Parathyroid adenoma (tissue), 2 donors: Measurements from ENCODE around the gene RAB19.

Source experiments
- H2AFZ ChIP-seq: fragments of 300-600 bp; sonication (generic); one replicate; pipeline ENCODE4 v1.7.0; 2017; ENCODE audit warnings: antibody characterized with exemption, mild to moderate bottlenecking
- H3K27ac ChIP-seq: fragments of 300-600 bp; sonication (generic); one replicate; pipeline ENCODE4 v1.7.0; 2017
- H3K27me3 ChIP-seq: fragments of 300-600 bp; sonication (generic); one replicate; pipeline ENCODE4 v1.7.0; 2017; ENCODE audit warnings: low read length; ENCODE audit not compliant: control insufficient read depth, insufficient read depth
- H3K36me3 ChIP-seq: fragments of 300-600 bp; sonication (generic); one replicate; pipeline ENCODE4 v1.7.0; 2017; ENCODE audit warnings: low read length; ENCODE audit not compliant: control insufficient read depth, insufficient read depth
- H3K4me1 ChIP-seq: fragments of 300-600 bp; sonication (generic); one replicate; pipeline ENCODE4 v1.7.0; 2017; ENCODE audit warnings: control low read depth
- H3K4me2 ChIP-seq: fragments of 300-600 bp; sonication (generic); one replicate; pipeline ENCODE4 v1.7.0; 2017; ENCODE audit warnings: low read length
- H3K4me3 ChIP-seq: fragments of 300-600 bp; sonication (generic); one replicate; pipeline ENCODE4 v1.7.0; 2017; ENCODE audit warnings: low read depth, low read length
- H3K79me2 ChIP-seq: fragments of 300-600 bp; sonication (generic); one replicate; pipeline ENCODE4 v1.7.0; 2017; ENCODE audit warnings: control low read depth
- H3K9ac ChIP-seq: fragments of 300-600 bp; sonication (generic); one replicate; pipeline ENCODE4 v1.7.0; 2017; ENCODE audit warnings: mild to moderate bottlenecking
- H3K9me3 ChIP-seq: fragments of 300-600 bp; sonication (generic); one replicate; pipeline ENCODE4 v1.7.0; 2017; ENCODE audit warnings: low read length; ENCODE audit not compliant: control insufficient read depth
- CTCF ChIP-seq: fragments of 300-600 bp; sonication (generic); IDR thresholded peaks from one replicate; pipeline ENCODE4 v1.7.0; 2017; ENCODE audit warnings: antibody characterized with exemption, mild to moderate bottlenecking
- donor health status: primary hyperparathyroidism.

RAB19 gene

GRCh38 chr7:140439359-140439758, 35.5 kb downstream of the RAB19 start:
- no peak overlapping the region for H3K4me2 ChIP-seq
- H2AFZ ChIP-seq = no peak overlapping the region
- no peaks in the 10 kb centered on the region for H3K36me3 ChIP-seq
- H3K4me3 ChIP-seq = no peak overlapping the region
- no peak overlapping the region for H3K27ac ChIP-seq
- H3K9ac ChIP-seq = no peak overlapping the region
- no peaks in the 10 kb centered on the region for H3K9me3 ChIP-seq
- TF ChIP-seq CTCF = no peak
- H3K27me3 ChIP-seq = no peaks in the 10 kb centered on the region
- H3K4me1 ChIP-seq = no peaks in the 10 kb centered on the region
- H3K79me2 ChIP-seq = no peaks in the 10 kb centered on the region

DNA sequence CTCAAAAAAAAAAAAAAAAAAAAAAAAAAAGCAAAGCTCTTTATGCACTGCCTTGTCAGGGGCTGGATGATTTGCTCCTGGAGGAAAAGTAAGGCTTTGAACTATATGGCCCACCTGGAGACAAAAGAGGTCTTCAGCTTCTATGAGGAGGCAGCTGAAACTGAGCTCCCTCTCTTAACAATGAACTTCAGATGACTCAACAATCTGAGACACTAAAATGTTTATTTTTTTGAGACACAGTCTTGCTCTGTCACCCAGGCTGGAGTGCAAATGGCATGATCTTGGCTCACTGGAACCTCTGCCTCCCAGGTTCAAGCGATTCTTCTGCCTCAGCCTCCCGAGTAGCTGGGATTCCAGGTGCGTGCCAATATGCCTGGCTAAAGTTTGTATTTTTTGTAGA, 36.7 kb downstream of the RAB19 start:
- Histone ChIP-seq H2AFZ (no peak overlapping the region), H3K36me3 (no peaks in the 10 kb centered on the region), H3K27ac (no peak overlapping the region), H3K4me3 (no peak overlapping the region), H3K9me3 (no peaks in the 10 kb centered on the region), H3K4me2 (no peak overlapping the region), H3K9ac (no peak overlapping the region), H3K27me3 (no peaks in the 10 kb centered on the region), H3K79me2 (no peaks in the 10 kb centered on the region), H3K4me1 (no peaks in the 10 kb centered on the region)
- no peak for TF ChIP-seq CTCF

DNA sequence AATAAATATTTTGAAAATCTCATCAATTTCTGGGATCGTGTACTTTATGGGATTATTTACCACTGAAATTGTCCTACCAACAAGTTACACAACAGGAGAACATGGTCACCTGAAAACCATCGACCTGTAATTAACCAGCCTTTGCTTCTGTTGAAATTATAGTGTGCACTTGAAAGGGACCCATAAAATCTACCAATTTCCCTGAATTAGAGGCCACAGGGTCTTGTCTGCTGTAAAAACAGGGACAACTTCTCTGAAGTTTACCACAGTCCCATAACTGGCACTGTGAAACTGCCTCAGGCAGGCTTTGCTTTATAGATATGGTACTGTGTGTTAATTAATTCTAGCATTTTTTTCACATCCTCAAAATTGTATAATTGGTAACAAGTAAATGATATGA, 37.7 kb downstream of the RAB19 start:
- Histone ChIP-seq H3K27me3 (no peaks in the 10 kb centered on the region), H3K27ac (no peak overlapping the region), H3K4me1 (no peaks in the 10 kb centered on the region), H3K36me3 (no peaks in the 10 kb centered on the region), H3K9ac (no peak overlapping the region), H3K4me2 (no peak overlapping the region), H3K9me3 (no peaks in the 10 kb centered on the region), H3K4me3 (no peak overlapping the region), H3K79me2 (no peaks in the 10 kb centered on the region), H2AFZ (no peak overlapping the region)
- no peak for TF ChIP-seq CTCF

DNA sequence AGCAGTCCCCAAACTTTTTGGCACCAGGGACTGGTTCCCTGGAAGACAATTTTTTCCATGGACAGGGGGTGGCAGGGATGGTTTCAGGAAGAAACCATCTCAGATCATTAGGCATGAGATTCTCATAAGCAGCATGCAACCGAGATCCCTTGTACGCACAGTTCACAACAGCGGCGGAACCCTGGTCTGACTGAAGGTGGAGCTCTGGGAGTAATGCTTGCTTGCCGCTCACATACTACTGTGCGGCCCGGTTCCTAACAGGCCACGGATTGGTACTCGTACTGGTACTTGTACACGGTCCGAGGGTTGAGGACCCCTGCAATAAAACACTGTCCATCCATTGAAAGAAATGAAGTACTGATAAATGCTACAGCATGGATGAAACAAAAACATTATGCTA, 42.6 kb downstream of the RAB19 start:
- H3K4me3 ChIP-seq = no peak overlapping the region
- no peak overlapping the region for H3K27ac ChIP-seq
- no peaks in the 10 kb centered on the region for H3K9me3 ChIP-seq

More for the DNA sequence above, 42.6 kb downstream of the RAB19 start:
- no peak overlapping the region for H2AFZ ChIP-seq
- peaks cover 23% of the 10 kb centered on the region for H3K4me1 ChIP-seq
- TF ChIP-seq CTCF = no peak
- no peak overlapping the region for H3K9ac ChIP-seq
- H3K4me2 ChIP-seq = no peak overlapping the region
- no peaks in the 10 kb centered on the region for H3K36me3 ChIP-seq
- no peaks in the 10 kb centered on the region for H3K27me3 ChIP-seq
- H3K79me2 ChIP-seq = no peaks in the 10 kb centered on the region
